PC-3 (cell line): ENCODE results near the gene DLST.

ENCODE experiments used
- CTCF ChIP-seq: fragments of 300-600 bp; sonication (generic); conservative IDR thresholded peaks from 2 replicates; pipeline ENCODE4 v1.5.1; 2017; ENCODE audit warnings: antibody characterized with exemption, low read depth, mild to moderate bottlenecking, low read length
- EZH2 ChIP-seq: fragments of 300-600 bp; sonication (generic); IDR thresholded peaks from one replicate; pipeline ENCODE4 v1.6.1; 2017; ENCODE audit warnings: antibody characterized with exemption, mild to moderate bottlenecking, low read length; ENCODE audit not compliant: unreplicated experiment
- EZH2phosphoT487 ChIP-seq: fragments of 300-600 bp; sonication (generic); IDR thresholded peaks from 2 replicates; pipeline ENCODE4 v1.6.1; 2018; ENCODE audit warnings: mild to moderate bottlenecking, antibody characterized with exemption, low read length, borderline replicate concordance

GRCh38 chr14:74934476-74935359 lies 53.0 kb downstream of the DLST start:
- no peak for TF ChIP-seq CTCF
- no peak for TF ChIP-seq EZH2phosphoT487
- TF ChIP-seq EZH2: no peak
